Forelimb muscle (tissue), 1 donor: ENCODE measurements around the gene DMD. TPM values are rescaled to one million over a fixed set of nuclear protein-coding genes. Genes with fewer than 3 reads are reported as not detected.
"Not testable (repeated sequence)": the region's sequence is repeated elsewhere in the genome, so short reads cannot be mapped to it uniquely, and the experiment has no call there.

Experiments used
- DNase-seq: peaks from one replicate; pipeline ENCODE4 v3.0.0-alpha.2; 2013; ENCODE audit warnings: low read depth
- polyA plus RNA-seq: library from polyadenylated mRNA; unstranded; fragments of 120-200 nt; gene quantifications from one replicate; pipeline ENCODE4 v1.2.1, GENCODE V29; 2013; ENCODE audit not compliant: insufficient read length

DMD gene
- polyA plus RNA-seq, 1 donor: 100 TPM

DNA sequence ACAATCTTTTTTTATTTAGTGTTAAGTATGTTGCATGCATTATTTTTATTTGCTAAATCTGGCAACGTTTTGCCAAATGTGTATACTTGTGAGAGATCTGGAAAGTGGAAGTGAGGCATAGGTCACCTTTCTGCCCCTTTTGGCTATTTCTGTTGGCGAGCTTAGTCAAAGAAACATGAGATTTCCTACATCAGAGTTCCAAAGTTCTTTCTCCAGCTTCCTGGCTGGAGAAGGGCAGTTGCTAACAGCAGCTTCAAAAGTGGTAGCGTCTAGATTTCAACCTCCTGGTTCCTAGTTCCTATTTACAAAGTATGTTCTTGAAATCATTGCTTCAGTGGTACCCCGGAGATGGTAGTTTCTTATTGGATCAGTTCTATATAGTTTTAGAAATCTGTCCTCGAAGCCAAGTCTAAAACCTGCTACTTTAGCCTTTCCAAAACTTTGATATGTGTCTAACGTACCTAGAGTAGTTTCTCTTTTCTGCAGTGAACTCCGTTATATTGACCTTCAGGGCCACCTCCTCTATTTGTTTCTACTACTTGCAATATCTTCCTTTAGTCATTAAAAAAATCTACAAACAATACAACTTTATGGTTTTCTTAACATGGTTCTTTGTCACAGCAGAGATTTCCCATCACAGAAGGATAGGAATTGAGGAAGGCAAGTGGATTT, 1683.8 kb downstream of the DMD start:
- DNase-seq: no peak

DNA sequence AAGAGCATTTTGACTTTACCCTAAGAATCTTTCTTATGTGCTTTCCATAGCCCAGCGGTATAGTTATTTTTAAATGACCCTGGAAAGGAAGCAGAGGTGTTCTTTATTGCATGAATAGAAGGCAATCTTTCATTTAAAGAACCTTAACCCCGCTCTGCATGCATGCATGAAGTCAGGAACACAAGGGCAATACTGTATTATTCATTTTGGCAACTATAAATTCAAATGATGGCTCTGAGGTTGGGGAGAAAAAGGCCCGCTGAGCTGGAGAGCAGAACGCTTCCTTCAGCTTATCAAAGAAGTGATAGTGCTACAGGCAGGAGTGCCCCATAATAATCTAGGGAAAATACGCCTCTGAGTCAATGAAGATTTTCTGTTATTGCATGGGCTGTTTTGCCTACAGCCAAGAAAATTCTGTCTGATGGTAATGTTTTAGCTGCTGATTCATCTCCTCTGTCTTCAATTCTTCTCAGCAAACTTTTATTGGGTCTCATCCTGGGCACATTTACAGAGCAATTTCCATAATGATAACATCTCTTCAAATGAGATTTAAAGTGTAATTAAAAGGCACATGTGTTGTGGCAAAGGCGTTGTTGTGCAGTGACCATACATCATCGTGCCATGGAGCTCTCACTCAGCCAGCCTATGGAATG, 1687.3 kb downstream of the DMD start:
- no peak for DNase-seq

DNA sequence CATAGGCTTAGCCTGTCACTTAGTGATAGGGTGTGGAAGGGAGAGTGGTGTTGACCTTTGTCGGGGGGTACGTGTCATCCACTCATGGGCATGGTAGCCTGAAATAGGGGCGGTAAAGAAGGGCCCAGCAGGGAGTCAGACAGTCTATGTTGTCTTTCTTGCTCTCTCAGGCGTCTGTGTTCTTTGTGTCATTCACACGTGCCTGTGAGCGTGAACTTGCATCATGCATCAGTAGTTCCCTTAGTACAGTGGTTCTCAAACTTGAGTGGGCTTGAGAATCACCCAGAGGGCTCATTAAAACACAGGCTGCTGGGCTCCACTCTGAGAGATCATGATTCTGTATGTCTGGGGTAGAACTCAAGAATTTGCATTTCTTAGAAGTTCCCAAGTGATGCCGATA, 1688.6 kb downstream of the DMD start:
- no peak for DNase-seq

DNA sequence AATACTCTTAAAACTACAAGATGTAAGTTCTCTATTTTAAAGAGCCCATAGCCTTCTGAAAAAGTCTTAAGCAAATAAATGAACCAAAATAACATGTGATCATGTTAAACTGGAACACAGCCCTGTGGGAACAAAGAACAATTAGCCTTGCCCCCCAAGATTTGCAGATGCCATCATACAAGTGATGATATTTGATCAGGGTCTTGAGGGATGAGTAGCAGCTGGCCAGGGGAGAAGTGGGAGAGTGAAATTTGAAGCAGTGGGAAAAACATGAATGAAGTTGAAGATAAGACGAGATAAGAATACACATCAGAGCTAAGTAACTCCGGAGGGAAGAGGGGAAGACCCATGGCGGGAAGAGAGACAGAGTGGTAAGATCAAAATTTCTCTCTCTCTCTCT, 1689.4 kb downstream of the DMD start:
- no peak for DNase-seq

DNA sequence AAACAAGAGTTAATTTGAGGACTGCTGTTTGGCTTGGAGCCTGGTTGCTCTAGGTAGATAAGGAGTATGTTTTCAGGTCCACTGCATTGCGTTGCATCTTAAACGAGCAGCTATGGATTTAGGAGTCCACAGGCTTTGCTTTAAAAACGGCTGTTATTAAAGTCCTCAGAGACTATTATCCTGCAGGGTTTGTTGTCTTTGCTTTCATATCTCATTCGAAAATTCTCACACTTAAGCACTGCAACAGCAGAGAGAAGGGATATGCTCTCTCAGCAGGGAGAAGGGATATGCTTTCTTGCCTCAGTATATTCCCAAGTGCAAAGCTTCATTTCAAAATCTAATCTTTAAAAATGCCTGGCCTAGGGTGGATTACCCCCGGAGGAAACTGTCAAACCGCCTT, 1694.8 kb downstream of the DMD start:
- DNase-seq: no peak

DNA sequence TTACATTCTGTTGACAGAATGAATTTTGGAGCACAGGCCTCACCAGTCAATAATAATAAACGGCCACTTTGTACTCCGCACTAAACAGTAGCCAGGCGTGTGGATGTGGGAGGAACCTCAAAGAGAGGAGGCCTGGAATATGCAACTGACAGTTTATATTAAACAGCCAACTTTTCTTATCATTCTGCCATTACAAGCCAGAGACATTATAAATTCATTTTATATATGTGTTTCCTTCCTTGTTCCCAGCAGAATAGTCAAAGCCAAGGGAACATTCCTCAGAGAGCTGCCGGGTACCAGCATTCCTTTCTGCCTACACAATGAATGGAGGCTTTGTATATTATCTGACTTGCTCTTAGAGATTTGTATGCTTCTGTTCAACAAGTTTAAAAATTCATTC, 1703.0 kb downstream of the DMD start:
- no peak for DNase-seq

DNA sequence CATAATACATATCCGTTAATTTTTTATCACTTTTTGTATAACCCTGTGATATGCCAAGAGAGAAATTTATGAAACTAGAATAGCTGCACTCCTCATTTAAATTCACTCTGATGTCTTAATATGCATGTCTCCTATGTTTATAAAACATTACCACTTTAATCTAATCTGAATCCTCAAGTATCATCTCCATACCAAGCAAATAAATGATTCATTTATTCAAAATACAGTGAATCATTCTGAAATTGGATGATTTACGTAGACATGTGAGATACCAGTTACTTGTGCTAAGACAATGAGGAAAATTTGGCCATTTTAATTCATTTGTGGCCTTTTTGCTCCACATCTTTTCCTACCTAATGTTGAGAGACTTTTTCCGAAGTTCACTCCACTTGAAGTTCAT, 1704.4 kb downstream of the DMD start:
- DNase-seq: no peak

DNA sequence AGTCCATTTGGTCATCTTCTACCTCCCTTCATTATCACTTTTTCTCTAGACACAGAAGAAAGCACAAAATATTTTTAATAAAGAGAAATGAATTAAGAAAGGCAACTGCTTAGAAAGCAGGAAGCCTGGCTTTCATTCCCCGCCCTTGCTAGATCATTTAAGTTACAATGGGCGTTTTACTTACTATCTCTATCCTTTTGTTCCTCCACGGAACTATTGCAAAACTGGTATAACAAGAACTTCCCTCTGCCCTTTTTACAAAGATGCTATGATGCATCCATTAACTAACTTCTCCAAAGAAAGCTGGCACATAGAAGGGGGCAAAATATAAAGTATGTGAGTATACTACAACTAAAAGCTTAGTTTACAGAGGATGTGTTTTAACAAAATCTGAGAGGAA, 1705.0 kb downstream of the DMD start:
- DNase-seq: no peak

DNA sequence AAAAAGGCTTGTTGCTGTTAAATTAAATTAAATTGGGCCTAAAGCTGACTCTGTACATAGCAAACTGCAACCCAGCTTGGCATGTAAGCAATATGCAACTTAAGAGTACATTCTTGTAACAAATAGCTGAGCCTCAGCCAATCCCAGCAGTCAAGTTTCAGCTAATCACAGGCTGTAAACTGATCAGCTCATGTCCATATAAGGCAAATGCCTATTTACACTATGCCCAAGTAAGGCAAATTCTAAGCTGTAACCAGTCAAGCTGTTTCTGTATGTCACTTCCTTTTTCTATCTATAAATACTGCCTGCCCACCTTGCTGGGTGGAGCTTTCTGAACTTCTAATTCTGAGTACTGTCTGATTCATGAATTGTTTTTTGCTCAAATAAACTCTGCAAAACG, 1710.4 kb downstream of the DMD start:
- no peak for DNase-seq

DNA sequence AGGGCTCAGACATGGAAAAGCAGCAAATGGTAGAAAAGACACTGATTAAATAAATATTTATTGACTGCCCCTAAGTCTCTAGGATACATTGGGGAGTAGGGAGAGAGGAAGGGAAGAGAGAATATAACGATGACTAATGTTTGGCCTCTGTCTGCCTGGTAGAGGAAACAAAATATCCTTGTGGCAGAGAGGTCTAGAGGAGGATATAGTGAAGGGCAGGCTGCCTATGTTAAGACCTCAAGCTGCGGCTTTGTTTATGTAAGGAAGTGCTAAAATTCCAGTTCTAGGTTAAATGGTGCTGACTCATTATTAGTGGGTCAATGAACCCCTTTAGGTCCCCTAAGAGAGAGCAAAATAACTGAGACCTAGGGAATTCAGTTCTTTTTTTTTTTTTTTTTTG, 1712.2 kb downstream of the DMD start:
- DNase-seq: no peak

DNA sequence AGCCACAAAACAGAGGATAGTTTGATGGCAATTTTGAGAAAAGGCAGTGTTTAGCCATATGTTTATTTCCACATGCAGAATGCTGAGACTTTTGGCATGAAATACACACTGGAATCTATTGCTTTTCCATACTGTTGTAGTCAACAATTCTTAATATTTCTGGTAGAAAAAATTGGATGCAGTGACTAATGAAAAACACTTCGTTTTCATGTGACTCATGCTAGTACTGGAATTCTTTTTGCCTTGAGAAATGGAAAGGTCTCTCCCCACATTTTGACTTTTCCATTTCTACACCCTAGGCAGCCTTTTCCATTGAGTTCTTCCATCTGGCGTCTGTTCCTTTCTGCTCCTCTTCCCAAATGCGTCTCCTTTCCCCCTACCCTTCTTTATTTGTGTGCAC, 1714.3 kb downstream of the DMD start:
- peak; percentile 22 for DNase-seq

DNA sequence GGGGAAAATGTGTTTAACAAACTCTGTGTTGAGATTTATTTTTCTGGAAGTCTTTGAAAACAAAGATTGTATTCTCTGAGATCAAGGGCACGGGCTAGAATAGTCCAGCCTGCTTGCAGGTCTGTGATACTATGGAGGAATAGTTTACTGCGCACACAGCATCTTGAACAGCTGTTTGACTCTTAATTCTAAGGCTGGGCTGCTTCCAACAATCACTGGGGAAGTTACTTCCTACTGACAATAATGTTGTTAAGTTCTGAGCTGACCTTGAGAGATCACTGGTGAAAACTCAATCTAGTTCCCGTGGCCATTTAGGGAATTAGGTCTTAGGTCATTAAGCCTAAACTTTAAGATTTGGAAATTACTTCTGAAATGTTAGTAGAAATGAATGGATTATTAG, 1723.4 kb downstream of the DMD start:
- no peak for DNase-seq

DNA sequence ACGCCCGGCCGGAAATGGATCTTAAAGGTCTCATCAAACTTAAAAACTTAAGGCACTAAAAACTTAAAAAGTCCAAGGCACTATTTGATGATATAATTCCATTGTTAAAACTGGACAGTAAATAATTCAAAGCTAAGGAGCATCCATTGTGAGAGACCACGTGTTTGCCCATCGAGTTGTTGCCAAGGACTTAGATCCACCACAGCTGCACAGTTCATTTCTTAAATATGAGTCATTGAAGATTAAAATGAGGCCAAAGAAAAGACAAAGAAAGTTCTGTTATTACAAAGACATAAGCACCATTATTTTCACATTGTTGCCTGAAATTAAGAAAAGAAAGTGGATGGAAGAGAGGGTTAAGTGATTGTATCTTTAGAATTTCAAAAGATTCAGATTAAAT, 1728.0 kb downstream of the DMD start:
- no peak for DNase-seq

DNA sequence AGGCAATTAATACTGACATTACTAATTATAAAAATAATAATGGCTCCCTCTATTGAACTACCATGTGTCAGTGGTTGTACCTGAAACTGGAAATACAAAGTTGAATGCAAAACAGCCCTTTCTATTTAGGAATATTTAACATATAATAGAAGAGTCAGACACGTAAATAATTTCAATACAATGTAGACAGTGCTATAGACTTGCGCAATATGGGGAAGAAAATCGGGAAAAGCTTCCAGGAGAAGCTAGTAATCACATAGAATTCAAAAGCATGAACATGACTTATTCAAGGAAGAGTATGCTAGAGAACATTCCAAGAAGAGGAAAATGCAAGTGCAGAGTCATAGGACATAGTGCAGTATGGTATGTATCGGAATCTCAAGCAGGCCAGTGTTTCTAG, 1730.7 kb downstream of the DMD start:
- no peak for DNase-seq

DNA sequence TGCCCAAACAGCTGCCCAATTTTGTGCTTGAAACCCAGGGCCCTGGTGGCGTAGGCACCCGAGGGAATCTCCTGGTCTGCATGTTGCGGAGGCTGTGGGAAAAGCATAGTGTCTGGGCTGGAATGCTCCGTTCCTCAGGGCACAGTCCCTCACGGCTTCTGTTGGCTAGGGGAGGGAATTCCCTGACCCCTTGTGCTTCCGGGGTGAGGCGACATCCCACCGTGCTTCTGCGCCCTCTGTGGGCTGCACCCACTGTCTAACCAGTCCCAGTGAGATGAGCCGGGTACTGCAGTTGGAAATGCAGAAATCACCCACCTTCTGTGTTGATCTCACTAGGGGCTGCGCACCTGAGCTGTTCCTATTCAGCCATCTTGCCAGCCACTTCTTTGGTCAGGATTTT, 1740.1 kb downstream of the DMD start:
- DNase-seq: no peak

DNA sequence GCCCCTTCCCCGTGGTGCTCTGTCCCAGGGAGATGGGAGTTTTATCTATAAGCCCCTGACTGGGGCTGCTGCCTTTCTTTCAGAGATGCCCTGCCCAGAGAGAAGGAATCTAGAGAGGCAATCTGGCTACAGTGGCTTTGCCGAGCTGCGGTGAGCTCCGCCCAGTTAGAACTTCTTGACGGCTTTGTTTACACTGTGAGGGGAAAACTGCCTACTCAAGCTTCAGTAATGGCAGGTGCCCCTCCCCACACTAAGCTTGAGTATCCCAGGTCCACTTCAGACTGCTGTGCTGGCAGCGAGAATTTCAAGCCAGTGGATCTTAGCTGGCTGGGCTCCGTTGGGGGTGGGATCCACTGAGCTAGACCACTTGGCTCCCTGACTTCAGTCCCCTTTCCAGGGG, 1740.6 kb downstream of the DMD start:
- DNase-seq: not testable (repeated sequence)

DNA sequence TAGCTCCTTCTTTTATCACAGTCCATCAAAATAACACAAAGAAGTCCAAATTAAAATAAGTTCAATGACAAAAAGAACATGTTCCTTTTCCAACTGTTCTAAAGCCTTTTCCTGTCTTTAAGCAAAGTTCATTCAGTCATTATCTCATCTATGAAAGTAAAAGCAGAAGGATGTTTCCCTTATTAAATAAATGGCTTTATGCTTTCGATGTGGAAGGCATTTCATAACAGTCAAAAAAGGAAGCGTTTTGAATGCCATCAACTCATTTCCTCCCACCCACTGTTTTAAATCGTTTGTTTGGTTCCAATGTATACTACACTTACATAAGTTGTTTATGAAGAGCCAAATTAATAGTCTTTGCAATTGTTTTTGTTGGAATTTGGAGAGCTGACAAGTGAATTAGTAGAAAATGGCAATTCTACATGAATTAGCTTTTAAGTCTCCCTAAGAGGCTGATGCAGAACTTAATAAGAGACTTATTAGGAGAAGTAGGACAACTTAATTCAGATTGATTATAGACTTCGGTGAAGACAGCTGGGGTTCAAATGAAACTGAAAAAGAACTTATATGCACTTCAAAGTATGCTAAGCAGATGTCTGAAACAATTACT, 1746.9 kb downstream of the DMD start:
- DNase-seq: no peak

DNA sequence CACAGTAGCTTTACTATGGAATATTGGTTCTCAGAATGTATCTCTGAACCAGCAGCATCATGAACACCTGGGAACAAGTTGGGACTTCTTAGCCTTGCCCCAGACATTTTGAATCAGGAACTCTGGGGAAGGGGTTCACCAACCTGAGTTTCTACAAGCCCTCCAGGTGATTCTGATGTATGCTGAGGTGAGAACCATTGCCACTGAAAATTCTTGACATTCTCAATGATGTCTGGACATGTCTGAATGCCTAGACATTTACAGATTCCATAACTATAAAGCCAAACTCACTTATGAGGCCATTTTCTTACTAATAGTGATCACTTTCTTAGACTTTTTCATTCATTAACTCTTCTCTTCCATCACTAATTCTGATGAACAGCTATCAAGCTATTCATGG, 1750.1 kb downstream of the DMD start:
- DNase-seq: no peak

DNA sequence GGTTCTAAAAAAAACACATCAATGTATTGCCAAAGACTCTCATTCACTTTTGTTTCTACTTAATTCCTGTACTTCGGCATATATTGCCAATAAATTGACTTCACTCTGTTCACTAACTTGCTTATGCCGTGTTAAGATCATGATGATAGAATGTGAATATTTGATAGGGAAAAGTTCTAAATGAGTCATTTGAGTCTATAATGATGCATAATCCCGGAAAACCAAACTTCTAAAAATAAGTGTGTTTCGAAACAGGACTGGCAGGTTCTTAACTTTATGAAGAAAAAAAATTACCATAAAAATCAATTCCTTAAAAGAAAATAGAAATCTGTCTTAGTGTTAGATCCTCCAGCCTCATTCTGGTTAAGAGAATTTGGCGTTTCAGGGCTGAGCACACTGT, 1752.0 kb downstream of the DMD start:
- no peak for DNase-seq

DNA sequence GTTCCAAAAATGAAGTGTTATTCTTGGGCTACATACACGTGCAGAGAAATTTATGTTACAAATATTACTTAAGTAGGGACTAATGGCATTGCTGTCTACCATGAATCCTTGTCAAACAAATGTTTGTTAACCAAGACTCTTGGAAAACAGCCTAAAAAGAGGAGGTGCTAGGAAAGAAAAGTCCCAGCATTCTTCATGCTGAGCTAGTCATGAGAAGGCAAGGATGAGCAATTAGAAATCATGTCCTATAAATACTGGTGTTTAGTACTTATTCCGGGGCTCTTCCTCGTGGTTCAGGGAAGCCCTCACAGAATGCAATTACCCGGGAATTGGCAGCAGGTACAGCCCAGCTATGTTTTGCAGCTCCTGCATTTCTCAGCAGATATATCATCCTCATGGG, 1761.4 kb downstream of the DMD start:
- no peak for DNase-seq

DNA sequence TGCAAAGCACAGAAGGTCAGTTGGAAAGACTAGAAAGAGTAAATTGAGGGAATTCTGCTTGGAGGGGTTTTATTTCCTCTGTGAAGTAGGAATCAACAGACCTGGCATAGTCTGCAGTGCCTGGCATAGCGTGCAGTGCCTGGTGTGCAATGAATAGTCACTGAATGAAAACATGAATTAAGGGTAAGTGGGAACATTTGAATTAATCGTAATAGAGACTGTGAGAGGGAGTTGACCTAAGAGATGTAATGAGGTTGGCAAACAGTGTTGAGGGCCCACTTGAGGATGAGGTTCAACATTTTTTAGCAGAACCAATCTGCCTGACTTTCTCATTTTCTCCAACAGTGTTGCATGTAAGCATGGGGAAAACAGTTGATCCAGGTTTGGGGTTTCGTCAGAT, 1762.3 kb downstream of the DMD start:
- no peak for DNase-seq

DNA sequence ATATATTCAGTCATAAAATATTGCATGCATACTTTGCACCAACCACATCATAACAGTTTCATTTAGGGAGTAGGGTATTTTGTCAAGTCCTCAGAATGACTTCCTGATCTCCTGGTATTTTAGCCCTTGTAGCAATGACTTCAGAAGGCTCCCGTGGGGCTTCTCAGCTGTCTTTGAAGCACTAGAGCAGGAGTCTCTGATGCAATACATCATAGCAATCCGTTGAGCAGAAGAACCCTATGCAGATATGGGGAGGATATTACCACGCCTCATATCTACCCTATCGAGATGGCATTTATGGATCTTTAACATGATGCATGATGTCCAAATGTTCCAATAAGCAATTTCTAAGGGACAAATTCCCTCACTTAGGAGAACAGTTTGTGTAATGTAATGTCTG, 1765.8 kb downstream of the DMD start:
- no peak for DNase-seq

DNA sequence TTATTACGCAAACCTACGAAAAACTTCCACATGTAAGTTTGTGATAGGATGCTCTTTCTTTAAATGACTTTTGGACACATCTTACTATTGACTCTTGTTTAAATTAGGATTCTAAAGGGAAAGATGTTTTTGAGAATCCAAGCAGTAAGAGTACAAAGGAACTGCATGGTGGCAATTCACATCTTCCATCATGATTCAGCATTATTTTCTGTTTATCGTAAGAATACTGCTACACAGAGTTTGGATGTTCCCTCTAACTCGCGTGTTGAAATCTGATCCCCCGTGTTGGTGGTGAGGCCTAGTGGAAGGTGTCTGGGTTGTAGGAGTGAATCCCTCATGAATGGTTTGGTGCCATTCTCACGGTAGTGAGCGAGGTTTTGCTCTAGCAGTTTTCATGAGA, 1767.7 kb downstream of the DMD start:
- DNase-seq: no peak

DNA sequence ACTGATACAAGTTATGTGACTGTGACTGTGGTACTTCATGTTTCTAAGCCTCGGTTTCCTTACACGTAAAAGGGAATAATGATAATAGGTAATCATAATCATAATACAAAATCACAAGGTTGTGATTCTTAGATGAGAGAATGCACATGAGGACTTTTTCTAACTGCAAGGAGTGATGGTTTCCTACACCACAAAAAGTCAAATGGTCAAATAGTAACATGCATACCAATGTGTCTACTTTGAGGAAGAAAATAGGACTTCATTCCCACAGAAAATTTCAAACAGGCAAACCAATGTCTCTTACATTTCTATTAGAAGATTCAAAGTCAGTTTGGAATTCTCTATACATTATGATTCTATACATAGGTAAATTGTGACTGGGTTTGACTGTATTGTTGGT, 1770.8 kb downstream of the DMD start:
- DNase-seq: no peak
